SK-N-SH treated with all-trans-retinoic acid at 6 μM for 48 hours (cell line): Measurements from ENCODE around the gene RHOT2.

Source experiments
- ARNTL ChIP-seq: fragments of 450-650 bp; formaldehyde crosslinking; IDR thresholded peaks from 2 replicates; pipeline ENCODE4 v1.5.0; 2020; ENCODE audit warnings: low read depth, mild to moderate bottlenecking, moderate library complexity, borderline replicate concordance
- OSR1 ChIP-seq: fragments of 250-450 bp; sonication (Bioruptor Pico); IDR thresholded peaks from 2 replicates; pipeline ENCODE4 v1.8.0; 2022; ENCODE audit warnings: moderate library complexity, mild to moderate bottlenecking, inconsistent platforms
- RARB ChIP-seq: fragments of 250-450 bp; sonication (Bioruptor Pico); IDR thresholded peaks from 2 replicates; pipeline ENCODE4 v1.8.0; 2021; ENCODE audit warnings: mild to moderate bottlenecking, moderate library complexity
- SNAI2 ChIP-seq: fragments of 250-450 bp; sonication (Bioruptor Pico); IDR thresholded peaks from 2 replicates; pipeline ENCODE4 v1.5.0; 2020; ENCODE audit warnings: mild to moderate bottlenecking, moderate library complexity
- TSHZ2 ChIP-seq: fragments of 250-450 bp; sonication (Bioruptor Pico); IDR thresholded peaks from 2 replicates; pipeline ENCODE4 v1.5.0; 2020; ENCODE audit warnings: mild to moderate bottlenecking, moderate library complexity
- ZFP3 ChIP-seq: fragments of 250-450 bp; sonication (Bioruptor Pico); IDR thresholded peaks from 2 replicates; pipeline ENCODE4 v1.5.0; 2020; ENCODE audit warnings: mild to moderate bottlenecking, moderate library complexity

- TF ChIP-seq ZFP3, result no peak
- no peak for TF ChIP-seq RARB (CRISPR knock-in tag)
- no peak for TF ChIP-seq ARNTL (CRISPR knock-in tag)
- no peak for TF ChIP-seq OSR1 (CRISPR knock-in tag)
- no peak for TF ChIP-seq SNAI2 (CRISPR knock-in tag)
- TF ChIP-seq TSHZ2 (CRISPR knock-in tag), result no peak
These were observed 17.2 kb downstream of the RHOT2 start for GRCh38 chr16:684961-685696.
